HEK293 (cell line): ENCODE results near the gene YPEL1.
"Not testable (repeated sequence)": the region's sequence is repeated elsewhere in the genome, so short reads cannot be mapped to it uniquely, and the experiment has no call there.

Source experiments
- CTCF ChIA-PET: fragments of 350-600 bp; formaldehyde crosslinking; extraction: SDS; loops from one replicate; lab custom pipeline; 2021; ENCODE audit warnings: antibody characterized with exemption; lab: Yijun Ruan, JAX
- POLR2A ChIA-PET: fragments of 300-600 bp; formaldehyde crosslinking; extraction: SDS; loops from one replicate; lab custom pipeline; 2020; ENCODE audit warnings: antibody characterized with exemption, inconsistent platforms; lab: Yijun Ruan, JAX
- H3K27ac ChIP-seq: fragments of 200-500 bp; sonication (Bioruptor generic); 2 replicates; pipeline ENCODE4 v1.5.1; 2014; ENCODE audit warnings: low read depth, low read length, control low read depth, inconsistent platforms; ENCODE audit errors: extremely low read depth
- H3K36me3 ChIP-seq, 2 experiments: fragments of 200-500 bp in 1 of 2; sonication (Bioruptor generic) in 1 of 2; 1 replicate in 1 of 2; 2 replicates in 1 of 2; pipeline ENCODE4 v1.5.1; 2014 to 2017; ENCODE audit warnings: inconsistent platforms in 2 of 2, low read length in 2 of 2; ENCODE audit not compliant: control insufficient read depth in 2 of 2, insufficient read depth in 1 of 2
- H3K4me1 ChIP-seq: fragments of 200-500 bp; sonication (Bioruptor generic); 2 replicates; pipeline ENCODE4 v1.5.1; 2014; ENCODE audit warnings: mild to moderate bottlenecking, low read length, inconsistent platforms; ENCODE audit not compliant: control insufficient read depth, insufficient read depth
- H3K4me3 ChIP-seq: 2 replicates; pipeline ENCODE4 v1.5.1; 2011; ENCODE audit warnings: low read depth, mild to moderate bottlenecking, control low read depth, low read length, moderate library complexity
- H3K9me3 ChIP-seq: fragments of 200-500 bp; sonication (Bioruptor generic); 2 replicates; pipeline ENCODE4 v1.5.1; 2014; ENCODE audit warnings: low read depth, low read length, inconsistent platforms; ENCODE audit not compliant: control insufficient read depth, insufficient read depth
- BCL6B ChIP-seq: fragments of 450-650 bp; formaldehyde crosslinking; IDR thresholded peaks from 2 replicates; pipeline ENCODE4 v1.5.1; 2017; ENCODE audit warnings: missing biosample characterization, missing genetic modification characterization
- YY1 ChIP-seq: fragments of 450-650 bp; formaldehyde crosslinking; IDR thresholded peaks from 2 replicates; pipeline ENCODE4 v1.5.1; 2018; ENCODE audit warnings: missing biosample characterization, missing genetic modification characterization
- ZBTB49 ChIP-seq: fragments of 450-650 bp; formaldehyde crosslinking; IDR thresholded peaks from 2 replicates; pipeline ENCODE4 v1.5.1; 2016; ENCODE audit warnings: missing biosample characterization, missing genetic modification characterization, low read depth
- ZNF157 ChIP-seq: fragments of 450-650 bp; formaldehyde crosslinking; IDR thresholded peaks from 2 replicates; pipeline ENCODE4 v1.5.1; 2016; ENCODE audit warnings: missing biosample characterization, missing genetic modification characterization
- ZNF174 ChIP-seq: fragments of 450-650 bp; formaldehyde crosslinking; IDR thresholded peaks from 2 replicates; pipeline ENCODE4 v1.5.0; 2017; ENCODE audit warnings: missing biosample characterization, mild to moderate bottlenecking, missing genetic modification characterization
- ZNF202 ChIP-seq: fragments of 450-650 bp; formaldehyde crosslinking; IDR thresholded peaks from 2 replicates; pipeline ENCODE4 v1.5.1; 2016; ENCODE audit warnings: missing biosample characterization, missing genetic modification characterization, borderline replicate concordance
- ZNF23 ChIP-seq: fragments of 450-650 bp; formaldehyde crosslinking; IDR thresholded peaks from 2 replicates; pipeline ENCODE4 v1.5.1; 2016; ENCODE audit warnings: missing biosample characterization, missing genetic modification characterization, borderline replicate concordance
- ZNF248 ChIP-seq: fragments of 450-650 bp; formaldehyde crosslinking; IDR thresholded peaks from 2 replicates; pipeline ENCODE4 v1.5.1; 2017; ENCODE audit warnings: missing biosample characterization, missing genetic modification characterization
- ZNF37A ChIP-seq: fragments of 450-650 bp; IDR thresholded peaks from 2 replicates; pipeline ENCODE4 v1.5.1; 2018; ENCODE audit warnings: missing biosample characterization, missing genetic modification characterization
- ZNF423 ChIP-seq: fragments of 450-650 bp; formaldehyde crosslinking; IDR thresholded peaks from 2 replicates; pipeline ENCODE4 v1.5.1; 2016; ENCODE audit warnings: missing biosample characterization, missing genetic modification characterization
- ZNF629 ChIP-seq: fragments of 450-650 bp; formaldehyde crosslinking; IDR thresholded peaks from 2 replicates; pipeline ENCODE4 v1.5.1; 2017; ENCODE audit warnings: missing biosample characterization, missing genetic modification characterization
- ZNF692 ChIP-seq: fragments of 450-650 bp; formaldehyde crosslinking; IDR thresholded peaks from 2 replicates; pipeline ENCODE4 v1.5.1; 2016; ENCODE audit warnings: missing biosample characterization, missing genetic modification characterization
- ZNF830 ChIP-seq: fragments of 450-650 bp; IDR thresholded peaks from 2 replicates; pipeline ENCODE4 v1.5.0; 2018; ENCODE audit warnings: missing biosample characterization, missing genetic modification characterization, low read depth, mild to moderate bottlenecking, moderate library complexity
- ZNF837 ChIP-seq: fragments of 450-650 bp; formaldehyde crosslinking; IDR thresholded peaks from 2 replicates; pipeline ENCODE4 v1.5.1; 2016; ENCODE audit warnings: missing biosample characterization, missing genetic modification characterization
- ZNF843 ChIP-seq: fragments of 450-650 bp; formaldehyde crosslinking; IDR thresholded peaks from 2 replicates; pipeline ENCODE4 v1.5.1; 2016; ENCODE audit warnings: missing biosample characterization, missing genetic modification characterization
- ZSCAN30 ChIP-seq: fragments of 450-650 bp; IDR thresholded peaks from 2 replicates; pipeline ENCODE4 v1.5.1; 2018; ENCODE audit warnings: missing biosample characterization, mild to moderate bottlenecking, missing genetic modification characterization, moderate library complexity
- TF ChIP-seq, protein P1 (sequence below): fragments of 450-650 bp; formaldehyde crosslinking; IDR thresholded peaks from 2 replicates; pipeline ENCODE4 v1.5.0; 2017; ENCODE audit warnings: missing biosample characterization, missing genetic modification characterization, borderline replicate concordance

The YPEL1 gene

GRCh38 chr22:21725956-21726649, 9.5 kb downstream of the YPEL1 start:
- POLR2A ChIA-PET: interaction anchor here (1.0 kb wide), 1 partner anchor 28 kb away, joined by 4 read pairs; no protein-coding TSS in a partner anchor
- CTCF ChIA-PET: interaction anchor here (0.5 to 3.3 kb wide), 11 partner anchors 11 to 771 kb away, joined by 3 to 22 read pairs (median 3); partner anchors contain the start of gene PPM1F
- Histone ChIP-seq H3K4me1 (no peaks in the 10 kb centered on the region), H3K9me3 (no peaks in the 10 kb centered on the region), H3K27ac (no peak overlapping the region), H3K36me3 (no peaks in the 10 kb centered on the region), H3K4me3 (no peak overlapping the region)
- TF ChIP-seq ZNF423: no peak
- no peak for TF ChIP-seq ZSCAN30
- TF ChIP-seq ZNF837 (tag by site-specific recombination): no peak
- no peak for TF ChIP-seq YY1 (tag by site-specific recombination)
- TF ChIP-seq ZNF157 (tag by site-specific recombination): no peak
- no peak for TF ChIP-seq ZNF830
- no peak for TF ChIP-seq ZNF37A
- TF ChIP-seq ZNF843 (tag by site-specific recombination): no peak
- no peak for TF ChIP-seq ZNF629 (tag by site-specific recombination)
- no peak for TF ChIP-seq ZNF202 (tag by site-specific recombination)
- no peak for TF ChIP-seq ZNF248 (tag by site-specific recombination)
- no peak for TF ChIP-seq ZNF23 (tag by site-specific recombination)
- TF ChIP-seq ZNF692: no peak
- TF ChIP-seq, protein P1, sequence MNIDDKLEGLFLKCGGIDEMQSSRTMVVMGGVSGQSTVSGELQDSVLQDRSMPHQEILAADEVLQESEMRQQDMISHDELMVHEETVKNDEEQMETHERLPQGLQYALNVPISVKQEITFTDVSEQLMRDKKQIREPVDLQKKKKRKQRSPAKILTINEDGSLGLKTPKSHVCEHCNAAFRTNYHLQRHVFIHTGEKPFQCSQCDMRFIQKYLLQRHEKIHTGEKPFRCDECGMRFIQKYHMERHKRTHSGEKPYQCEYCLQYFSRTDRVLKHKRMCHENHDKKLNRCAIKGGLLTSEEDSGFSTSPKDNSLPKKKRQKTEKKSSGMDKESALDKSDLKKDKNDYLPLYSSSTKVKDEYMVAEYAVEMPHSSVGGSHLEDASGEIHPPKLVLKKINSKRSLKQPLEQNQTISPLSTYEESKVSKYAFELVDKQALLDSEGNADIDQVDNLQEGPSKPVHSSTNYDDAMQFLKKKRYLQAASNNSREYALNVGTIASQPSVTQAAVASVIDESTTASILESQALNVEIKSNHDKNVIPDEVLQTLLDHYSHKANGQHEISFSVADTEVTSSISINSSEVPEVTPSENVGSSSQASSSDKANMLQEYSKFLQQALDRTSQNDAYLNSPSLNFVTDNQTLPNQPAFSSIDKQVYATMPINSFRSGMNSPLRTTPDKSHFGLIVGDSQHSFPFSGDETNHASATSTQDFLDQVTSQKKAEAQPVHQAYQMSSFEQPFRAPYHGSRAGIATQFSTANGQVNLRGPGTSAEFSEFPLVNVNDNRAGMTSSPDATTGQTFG: no peak
- no peak for TF ChIP-seq ZBTB49 (tag by site-specific recombination)
- no peak for TF ChIP-seq ZNF174
- no peak for TF ChIP-seq BCL6B (tag by site-specific recombination)

DNA sequence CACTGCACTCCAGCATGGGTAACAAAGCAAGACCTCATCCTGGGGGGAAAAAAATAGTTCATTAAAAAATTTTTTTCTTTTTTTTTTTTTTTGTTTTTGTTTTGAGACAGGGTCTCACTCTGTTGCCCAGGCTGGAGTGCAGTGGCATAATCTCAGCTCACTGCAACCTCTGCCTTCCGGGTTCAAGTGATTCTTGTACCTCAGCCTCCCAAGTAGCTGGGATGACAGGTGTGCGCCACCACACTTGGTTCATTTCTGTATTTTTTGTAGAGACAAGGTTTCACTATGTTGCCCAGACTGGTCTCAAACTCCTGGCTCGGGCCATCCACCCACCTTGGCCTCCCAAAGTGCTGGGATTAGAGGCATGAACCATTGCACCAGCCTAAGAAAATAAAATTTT, 11.1 kb downstream of the YPEL1 start:
- H3K9me3 ChIP-seq, POLR2A ChIA-PET, H3K4me1 ChIP-seq, H3K36me3 ChIP-seq, H3K4me3 ChIP-seq, H3K27ac ChIP-seq: not testable (repeated sequence)
- CTCF ChIA-PET: interaction anchor here (1.0 to 3.3 kb wide), 3 partner anchors 17 to 214 kb away, joined by 4 to 22 read pairs (median 5); no protein-coding TSS in a partner anchor

DNA sequence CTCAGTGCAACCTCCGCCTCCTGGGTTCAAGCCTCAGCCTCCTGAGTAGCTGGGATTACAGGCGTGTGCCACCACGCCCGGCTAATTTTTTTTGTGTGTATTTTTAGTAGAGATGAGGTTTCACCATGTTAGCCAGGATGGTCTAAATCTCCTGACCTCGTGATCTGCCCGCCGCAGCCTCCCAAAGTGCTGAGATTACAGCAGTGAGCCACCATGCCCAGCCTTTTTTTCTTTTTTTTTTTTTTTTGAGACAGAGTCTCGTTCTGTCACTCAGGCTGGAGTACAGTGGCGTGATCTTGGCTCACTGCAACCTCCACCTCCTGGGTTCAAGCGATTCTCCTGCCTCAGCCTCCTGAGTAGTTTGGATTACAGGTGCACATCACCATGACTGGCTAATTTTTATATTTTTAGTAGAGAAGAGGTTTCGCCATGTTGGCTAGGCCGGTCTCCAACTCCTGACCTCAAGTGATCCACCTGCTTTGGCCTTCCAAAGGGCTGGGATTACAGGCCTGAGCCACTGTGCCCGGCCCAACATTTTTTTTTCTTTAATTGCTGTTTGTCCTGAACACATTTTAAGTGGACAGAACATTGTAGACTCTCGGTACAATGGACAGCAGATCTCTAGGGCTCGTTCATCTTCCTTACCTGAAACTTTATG, 14.3 kb downstream of the YPEL1 start:
- not testable (repeated sequence) for H3K4me1 ChIP-seq
- POLR2A ChIA-PET: interaction anchor here (0.6 kb wide), 2 partner anchors 164 to 226 kb away, joined by 4 to 5 read pairs; no protein-coding TSS in a partner anchor

GRCh38 chr22:21720191-21720859, 15.3 kb downstream of the YPEL1 start:
- ChIA-PET POLR2A (interaction anchor here (0.6 to 1.2 kb wide), 4 partner anchors 14 to 417 kb away, joined by 3 to 5 read pairs (median 4); no protein-coding TSS in a partner anchor), CTCF (interaction anchor here (0.6 to 1.2 kb wide), 4 partner anchors 8 to 706 kb away, joined by 3 to 5 read pairs (median 4); no protein-coding TSS in a partner anchor)
- not testable (repeated sequence) for H3K9me3 ChIP-seq, H3K27ac ChIP-seq, H3K4me3 ChIP-seq, H3K36me3 ChIP-seq, H3K4me1 ChIP-seq

More for the DNA sequence above, 14.3 kb downstream of the YPEL1 start:
- not testable (repeated sequence) for H3K4me3 ChIP-seq, H3K36me3 ChIP-seq, H3K9me3 ChIP-seq, H3K27ac ChIP-seq
- CTCF ChIA-PET: interaction anchor here (0.6 to 1.2 kb wide), 3 partner anchors 49 to 232 kb away, joined by 3 to 4 read pairs (median 3); no protein-coding TSS in a partner anchor
